Activated CD8-positive, alpha-beta T cell treated with anti-CD3 and anti-CD28 coated beads, Interleukin-2, amount 10 ng/mL, durations not matched to agents 7 days and 5 days (primary cell): ENCODE data around the gene IL20RA. TPM values are rescaled to one million over a fixed set of nuclear protein-coding genes. Genes with fewer than 3 reads are reported as not detected.

ENCODE experiments used
- ATAC-seq: fragments of 150-1000 bp; cut with Tn5 transposase; one replicate; pipeline ENCODE4 v1.10.0; 2021; ENCODE audit warnings: moderate library complexity
- CTCF ChIA-PET: fragments of 350-600 bp; sonication (Branson Sonifier 250); formaldehyde crosslinking; loops from one replicate; lab custom pipeline; 2021; ENCODE audit warnings: antibody characterized with exemption; lab: Charles Lee
- POLR2A ChIA-PET: fragments of 350-600 bp; sonication (Branson Sonifier 250); formaldehyde crosslinking; loops from one replicate; lab custom pipeline; 2021; ENCODE audit warnings: antibody characterized with exemption; lab: Charles Lee
- DNase-seq: peaks from one replicate; pipeline ENCODE4 v3.0.0-alpha.2; 2020
- H3K27ac Mint-ChIP-seq: one replicate; pipeline ENCODE4 v1.8.0; 2021; ENCODE audit warnings: mild to moderate bottlenecking, mixed read lengths
- H3K27me3 Mint-ChIP-seq: one replicate; pipeline ENCODE4 v1.8.0; 2021; ENCODE audit warnings: low read depth, mixed read lengths
- H3K36me3 Mint-ChIP-seq: one replicate; pipeline ENCODE4 v1.8.0; 2021; ENCODE audit warnings: low read depth, mixed read lengths
- H3K4me1 Mint-ChIP-seq: one replicate; pipeline ENCODE4 v1.8.0; 2021; ENCODE audit warnings: low read depth, mixed read lengths
- H3K4me3 Mint-ChIP-seq: one replicate; pipeline ENCODE4 v1.8.0; 2021; ENCODE audit warnings: mild to moderate bottlenecking, mixed read lengths
- H3K9me3 Mint-ChIP-seq: one replicate; pipeline ENCODE4 v1.8.0; 2022; ENCODE audit warnings: mixed read lengths; ENCODE audit not compliant: insufficient read depth
- total RNA-seq, 2 experiments: library from RNA; stranded (reverse); gene quantifications; one replicate each; pipeline ENCODE4 v1.2.3, GENCODE V29; 2021

Gene IL20RA
- total RNA-seq, 2 experiments from 2014 or later = not detected

DNA sequence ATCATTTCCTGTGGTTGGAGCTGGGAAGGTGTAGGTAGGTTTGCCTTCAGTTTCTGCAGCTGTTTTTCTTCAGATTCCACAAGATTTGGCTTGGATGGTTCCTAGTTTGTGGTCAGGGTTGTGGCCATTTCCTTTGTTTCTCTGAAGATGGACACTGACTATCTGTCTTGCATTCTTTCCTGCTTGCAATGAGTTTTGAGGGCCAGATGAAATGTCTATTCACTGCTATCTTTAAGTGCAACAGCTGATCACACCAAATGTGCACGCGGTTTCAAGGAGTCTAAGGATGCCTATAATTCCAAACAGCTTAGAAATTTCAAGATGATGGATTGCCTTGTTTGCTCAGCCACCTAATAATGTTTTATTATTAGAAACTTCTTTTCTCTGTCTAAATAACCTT lies 28.4 kb downstream of the IL20RA start:
- no peaks in the 10 kb centered on the region for H3K36me3 Mint-ChIP-seq
- no peak for DNase-seq
- H3K27ac Mint-ChIP-seq = no peak overlapping the region
- H3K4me3 Mint-ChIP-seq = no peak overlapping the region
- H3K4me1 Mint-ChIP-seq = no peaks in the 10 kb centered on the region
- ChIA-PET CTCF (no interaction called here), POLR2A (interaction anchor here (0.6 to 0.9 kb wide), 3 partner anchors 11 to 78 kb away, joined by 3 read pairs; no protein-coding TSS in a partner anchor)
- no peak for ATAC-seq
- H3K9me3 Mint-ChIP-seq = no peaks in the 10 kb centered on the region
- H3K27me3 Mint-ChIP-seq = peaks cover 57% of the 10 kb centered on the region

DNA sequence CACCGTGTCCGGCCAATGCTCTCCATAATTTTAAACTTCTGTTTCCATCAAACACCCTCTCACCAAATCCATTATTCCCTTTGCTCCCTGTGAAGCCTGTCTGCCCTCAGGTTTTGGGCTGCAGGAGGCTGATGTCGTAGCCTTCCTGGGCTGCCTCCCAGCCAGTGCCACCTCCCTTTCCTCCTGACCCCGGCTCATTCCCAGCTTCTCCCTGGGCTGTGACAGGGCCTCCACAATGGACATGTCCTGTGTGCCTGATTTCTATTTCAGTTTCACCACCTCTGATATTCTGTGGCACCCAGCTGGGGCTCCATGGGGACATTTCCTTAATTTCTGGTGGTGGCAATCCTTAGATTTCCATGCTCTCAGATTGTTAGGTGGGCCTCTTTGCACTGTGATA lies 28.8 kb downstream of the IL20RA start:
- Mint-ChIP-seq H3K27ac (no peak overlapping the region), H3K27me3 (peaks cover 58% of the 10 kb centered on the region), H3K9me3 (no peaks in the 10 kb centered on the region), H3K36me3 (no peaks in the 10 kb centered on the region), H3K4me1 (no peaks in the 10 kb centered on the region), H3K4me3 (no peak overlapping the region)
- ATAC-seq (no peak), DNase-seq (no peak)
- ChIA-PET POLR2A (interaction anchor here (0.6 to 0.9 kb wide), 2 partner anchors 11 to 15 kb away, joined by 3 read pairs; no protein-coding TSS in a partner anchor), CTCF (no interaction called here)

DNA sequence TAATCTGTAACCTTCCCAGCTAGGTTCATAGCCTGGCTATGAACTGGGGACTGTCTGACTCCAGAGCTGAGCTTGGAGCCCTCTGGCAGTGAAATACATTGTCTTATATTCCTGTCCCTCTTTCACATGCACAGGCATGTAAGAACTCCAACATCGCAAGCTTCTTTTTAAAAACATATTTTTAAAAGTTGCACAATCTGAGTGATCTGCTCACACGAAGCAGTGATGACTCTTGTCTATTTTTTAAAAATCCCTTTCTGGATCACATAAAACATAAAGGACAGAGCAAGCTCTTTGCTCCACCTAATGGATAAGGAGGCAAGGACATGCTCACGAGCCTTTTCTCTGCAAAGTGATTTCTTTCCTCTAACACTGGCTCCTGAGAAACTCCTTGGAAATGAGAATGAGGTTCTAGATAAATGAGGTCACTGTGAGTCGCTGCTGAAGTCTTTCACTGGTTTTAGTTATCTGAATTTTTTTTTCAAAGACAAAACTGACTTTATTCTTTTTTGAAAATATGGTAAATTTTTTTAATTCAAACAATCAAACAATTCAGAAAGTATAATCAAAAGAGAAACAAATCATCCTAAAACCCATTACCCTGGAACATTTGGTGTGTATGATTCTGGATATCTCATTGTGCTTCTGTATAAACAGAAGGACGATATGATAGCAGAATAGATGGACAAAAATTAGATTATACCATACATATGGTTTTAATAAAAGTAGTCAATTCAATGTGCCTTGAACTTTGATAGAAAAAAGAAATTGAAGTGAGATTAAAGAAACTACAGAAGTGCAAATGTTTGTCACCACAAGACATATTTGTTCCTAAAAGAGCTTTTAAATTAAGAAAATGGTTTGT lies 30.8 kb downstream of the IL20RA start:
- DNase-seq (no peak), ATAC-seq (no peak)
- ChIA-PET POLR2A (no interaction called here), CTCF (interaction anchor here (1.3 kb wide), 1 partner anchor 43 kb away, joined by 3 read pairs; no protein-coding TSS in a partner anchor)
- Mint-ChIP-seq H3K27ac (no peak overlapping the region), H3K4me1 (no peaks in the 10 kb centered on the region), H3K27me3 (peaks cover 62% of the 10 kb centered on the region), H3K9me3 (no peaks in the 10 kb centered on the region), H3K4me3 (no peak overlapping the region), H3K36me3 (no peaks in the 10 kb centered on the region)

DNA sequence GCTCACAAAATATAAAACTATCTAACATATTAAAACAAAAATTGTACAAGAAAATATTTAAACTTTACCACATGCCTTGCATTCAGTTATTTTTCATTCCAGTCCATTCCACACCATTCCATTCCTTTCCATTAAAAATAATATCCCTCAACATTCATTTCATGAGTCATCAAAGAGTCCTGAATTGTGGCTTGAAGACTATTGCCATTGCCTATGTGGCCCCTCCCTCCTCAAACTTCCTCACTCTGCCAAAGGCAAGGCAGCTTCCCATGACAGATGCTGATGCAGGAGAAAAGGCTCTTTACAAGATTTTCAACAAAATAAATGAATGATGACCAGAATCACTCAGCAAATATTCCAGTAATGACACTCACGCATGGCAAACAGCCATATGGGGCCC lies 31.7 kb downstream of the IL20RA start:
- ChIA-PET CTCF (interaction anchor here (0.7 kb wide), 1 partner anchor 939 kb away, joined by 3 read pairs; no protein-coding TSS in a partner anchor), POLR2A (no interaction called here)
- Mint-ChIP-seq H3K27me3 (peaks cover 59% of the 10 kb centered on the region), H3K27ac (no peak overlapping the region), H3K36me3 (no peaks in the 10 kb centered on the region), H3K4me1 (no peaks in the 10 kb centered on the region), H3K9me3 (no peaks in the 10 kb centered on the region), H3K4me3 (no peak overlapping the region)
- DNase-seq (no peak), ATAC-seq (no peak)

DNA sequence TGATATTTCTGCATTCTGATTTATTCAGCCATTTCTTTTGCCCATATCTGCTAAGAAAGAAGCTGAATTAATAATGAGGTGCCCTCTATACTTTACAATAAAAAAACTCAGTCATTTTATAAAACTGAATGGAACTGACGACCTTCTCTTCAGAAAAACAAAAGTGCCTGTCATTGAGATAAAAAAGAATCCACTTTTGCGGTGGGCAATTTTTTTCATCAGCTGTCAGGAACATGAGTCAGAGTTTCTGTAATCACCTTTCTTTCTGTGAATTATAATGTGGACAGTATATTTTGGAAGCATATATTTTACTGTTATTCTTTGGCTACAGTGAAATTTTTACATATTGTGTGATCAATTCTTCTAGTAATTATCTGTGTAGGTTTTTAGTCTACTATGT lies 33.4 kb downstream of the IL20RA start:
- no peak overlapping the region for H3K4me3 Mint-ChIP-seq

DNA sequence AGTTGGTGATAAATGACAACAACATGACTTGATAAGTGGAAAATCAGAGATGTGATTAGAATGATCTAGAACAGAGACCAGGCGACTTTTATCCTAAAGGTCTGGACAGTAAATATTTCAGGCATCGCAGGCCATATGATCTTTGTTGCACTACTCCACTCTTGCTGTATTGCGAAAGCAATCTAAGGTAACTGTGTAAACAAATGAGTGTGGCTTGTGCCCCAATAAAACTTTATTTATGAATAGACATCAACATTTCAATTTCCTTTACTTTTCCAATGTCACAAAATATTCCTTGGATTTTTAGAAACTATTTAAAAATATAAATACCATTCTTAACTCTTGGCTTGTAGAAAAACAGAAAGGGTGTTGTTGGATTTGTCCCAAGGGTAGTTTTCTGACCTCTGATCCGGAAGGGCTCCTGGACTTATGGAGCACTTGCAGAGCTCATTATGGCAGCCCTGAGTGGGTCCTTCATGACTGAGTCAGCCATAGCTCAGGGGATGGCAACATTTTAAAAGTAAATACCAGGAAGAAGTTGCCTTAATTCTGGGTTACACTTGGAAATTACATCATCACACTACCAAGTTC lies 34.5 kb downstream of the IL20RA start:
- no peak overlapping the region for H3K27ac Mint-ChIP-seq
- DNase-seq (no peak), ATAC-seq (no peak)
- no peaks in the 10 kb centered on the region for H3K4me1 Mint-ChIP-seq
- no peak overlapping the region for H3K4me3 Mint-ChIP-seq
- CTCF ChIA-PET = no interaction called here
- POLR2A ChIA-PET = no interaction called here
- H3K36me3 Mint-ChIP-seq = no peaks in the 10 kb centered on the region
- H3K9me3 Mint-ChIP-seq = no peaks in the 10 kb centered on the region
- H3K27me3 Mint-ChIP-seq = peaks cover 47% of the 10 kb centered on the region

More for the DNA sequence above, 33.4 kb downstream of the IL20RA start:
- ChIA-PET POLR2A (no interaction called here), CTCF (no interaction called here)
- H3K36me3 Mint-ChIP-seq = no peaks in the 10 kb centered on the region
- no peak overlapping the region for H3K27ac Mint-ChIP-seq
- ATAC-seq (no peak), DNase-seq (no peak)
- no peaks in the 10 kb centered on the region for H3K4me1 Mint-ChIP-seq
- H3K27me3 Mint-ChIP-seq = peaks cover 59% of the 10 kb centered on the region
- H3K9me3 Mint-ChIP-seq = no peaks in the 10 kb centered on the region

DNA sequence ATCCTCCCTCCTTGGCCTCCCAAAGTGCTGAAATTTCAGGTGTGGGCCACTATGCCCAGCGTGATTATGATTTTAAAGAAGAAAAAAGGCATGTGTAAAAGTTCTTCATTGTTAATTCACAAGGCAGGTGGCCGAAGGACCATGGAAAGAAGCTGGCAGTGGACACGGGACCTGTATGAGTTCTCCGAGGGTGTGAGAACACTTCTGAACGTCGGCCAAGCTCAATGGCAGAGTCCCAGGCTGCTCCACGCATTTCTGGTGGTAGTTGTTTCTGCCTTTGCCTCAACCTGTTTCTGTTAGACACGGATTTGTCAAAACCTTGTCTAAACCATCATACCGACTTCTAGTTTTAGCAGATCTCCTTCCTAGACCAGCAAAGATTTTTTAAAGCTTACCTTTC lies 36.6 kb downstream of the IL20RA start:
- H3K4me1 Mint-ChIP-seq = no peaks in the 10 kb centered on the region
- ATAC-seq (no peak), DNase-seq (no peak)
- no peaks in the 10 kb centered on the region for H3K9me3 Mint-ChIP-seq
- peaks cover 47% of the 10 kb centered on the region for H3K27me3 Mint-ChIP-seq
- POLR2A ChIA-PET = no interaction called here
- CTCF ChIA-PET = no interaction called here
- no peak overlapping the region for H3K4me3 Mint-ChIP-seq
- H3K36me3 Mint-ChIP-seq = no peaks in the 10 kb centered on the region
- H3K27ac Mint-ChIP-seq = no peak overlapping the region

DNA sequence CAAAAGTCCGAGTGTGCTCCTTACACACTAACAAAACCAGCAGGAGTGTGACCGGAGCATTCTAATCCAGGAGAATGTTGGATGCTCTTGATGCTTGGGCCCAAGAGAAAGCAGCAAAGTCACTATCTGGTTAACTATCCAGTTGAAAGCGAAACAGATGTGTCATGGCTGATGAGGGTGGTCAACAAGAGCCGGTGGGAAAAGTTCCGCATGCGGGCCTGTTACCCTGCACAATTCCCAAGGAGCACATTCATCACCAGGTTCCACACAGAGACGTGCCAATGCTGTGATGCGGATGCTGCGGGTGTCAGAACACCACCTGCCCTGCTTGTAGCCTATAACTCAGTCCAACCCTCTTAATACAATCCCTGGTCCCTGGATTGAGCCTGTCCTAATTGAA lies 38.7 kb downstream of the IL20RA start:
- ATAC-seq (no peak), DNase-seq (no peak)
- no peak overlapping the region for H3K4me3 Mint-ChIP-seq
- POLR2A ChIA-PET = no interaction called here
- CTCF ChIA-PET = no interaction called here
- H3K9me3 Mint-ChIP-seq = no peaks in the 10 kb centered on the region
- no peaks in the 10 kb centered on the region for H3K4me1 Mint-ChIP-seq
- peaks cover 48% of the 10 kb centered on the region for H3K27me3 Mint-ChIP-seq
- no peaks in the 10 kb centered on the region for H3K36me3 Mint-ChIP-seq
- H3K27ac Mint-ChIP-seq = no peak overlapping the region

DNA sequence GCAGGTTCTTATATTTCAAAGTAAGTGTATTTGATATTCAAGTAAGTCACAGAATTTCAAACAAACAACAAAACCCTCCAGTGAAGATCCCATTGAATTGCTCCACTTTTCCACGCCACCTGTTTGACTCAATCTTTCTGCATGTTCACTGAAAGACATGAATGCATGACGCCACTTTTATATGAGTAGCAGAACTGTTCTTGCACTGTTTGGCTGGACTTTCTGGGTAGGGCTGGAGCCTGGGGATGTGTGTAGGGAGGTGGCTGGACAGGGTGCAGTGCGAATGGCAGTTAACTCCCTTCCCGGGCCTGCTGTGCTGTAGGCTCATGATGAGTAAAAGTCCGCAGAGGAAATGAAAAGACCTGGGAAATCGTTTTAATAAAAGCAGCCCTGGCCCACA lies 39.7 kb downstream of the IL20RA start:
- no peaks in the 10 kb centered on the region for H3K36me3 Mint-ChIP-seq
- ATAC-seq (no peak), DNase-seq (no peak)
- CTCF ChIA-PET = no interaction called here
- no peak overlapping the region for H3K4me3 Mint-ChIP-seq
- H3K9me3 Mint-ChIP-seq = no peaks in the 10 kb centered on the region
- POLR2A ChIA-PET = no interaction called here
- no peaks in the 10 kb centered on the region for H3K4me1 Mint-ChIP-seq
- peaks cover 46% of the 10 kb centered on the region for H3K27me3 Mint-ChIP-seq
- no peak overlapping the region for H3K27ac Mint-ChIP-seq

DNA sequence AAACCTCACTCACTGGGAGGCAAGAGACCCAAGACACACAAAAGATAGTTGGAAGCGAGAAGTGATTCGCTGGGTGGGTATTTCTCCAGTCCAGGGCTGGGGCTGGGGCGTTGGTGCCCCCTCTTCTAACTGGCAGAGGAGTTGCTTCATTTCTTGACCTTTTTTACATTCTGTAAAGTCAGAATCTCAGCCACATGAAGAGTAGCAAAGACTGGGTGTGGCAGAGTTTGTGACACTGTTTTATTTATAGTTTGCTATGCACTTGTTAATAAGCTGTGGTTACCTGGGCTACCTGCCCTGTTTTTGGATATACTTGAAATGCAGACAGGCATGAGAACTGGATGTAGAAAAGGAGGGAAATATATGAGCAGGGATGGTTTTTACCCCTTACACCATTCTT lies 42.3 kb downstream of the IL20RA start:
- no peak for DNase-seq
- Mint-ChIP-seq H3K4me1 (no peaks in the 10 kb centered on the region), H3K9me3 (no peaks in the 10 kb centered on the region), H3K36me3 (no peaks in the 10 kb centered on the region), H3K27ac (no peak overlapping the region), H3K4me3 (no peak overlapping the region), H3K27me3 (peaks cover 50% of the 10 kb centered on the region)
- ATAC-seq = no peak
- POLR2A ChIA-PET = no interaction called here
- CTCF ChIA-PET = no interaction called here

DNA sequence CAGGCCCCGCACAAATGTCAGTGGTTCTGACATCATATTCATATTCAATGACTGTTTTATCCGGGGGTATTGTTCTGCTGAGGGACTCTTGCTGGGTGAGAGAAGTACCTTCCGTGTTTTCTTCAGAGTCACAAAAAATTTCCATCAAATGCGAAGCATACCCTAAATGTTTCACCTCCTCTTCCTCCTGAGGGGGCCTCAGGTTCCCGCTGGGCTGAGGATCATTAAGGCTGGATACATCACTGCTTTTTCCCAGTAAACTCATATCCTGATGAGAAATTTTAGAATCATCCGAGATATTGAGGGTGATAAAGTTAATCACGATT lies 42.8 kb downstream of the IL20RA start:
- H3K27me3 Mint-ChIP-seq = peaks cover 46% of the 10 kb centered on the region
- DNase-seq = no peak
- ChIA-PET POLR2A (no interaction called here), CTCF (no interaction called here)
- H3K9me3 Mint-ChIP-seq = no peaks in the 10 kb centered on the region
- no peak overlapping the region for H3K4me3 Mint-ChIP-seq
- H3K36me3 Mint-ChIP-seq = no peaks in the 10 kb centered on the region
- no peak overlapping the region for H3K27ac Mint-ChIP-seq
- no peaks in the 10 kb centered on the region for H3K4me1 Mint-ChIP-seq
- no peak for ATAC-seq

DNA sequence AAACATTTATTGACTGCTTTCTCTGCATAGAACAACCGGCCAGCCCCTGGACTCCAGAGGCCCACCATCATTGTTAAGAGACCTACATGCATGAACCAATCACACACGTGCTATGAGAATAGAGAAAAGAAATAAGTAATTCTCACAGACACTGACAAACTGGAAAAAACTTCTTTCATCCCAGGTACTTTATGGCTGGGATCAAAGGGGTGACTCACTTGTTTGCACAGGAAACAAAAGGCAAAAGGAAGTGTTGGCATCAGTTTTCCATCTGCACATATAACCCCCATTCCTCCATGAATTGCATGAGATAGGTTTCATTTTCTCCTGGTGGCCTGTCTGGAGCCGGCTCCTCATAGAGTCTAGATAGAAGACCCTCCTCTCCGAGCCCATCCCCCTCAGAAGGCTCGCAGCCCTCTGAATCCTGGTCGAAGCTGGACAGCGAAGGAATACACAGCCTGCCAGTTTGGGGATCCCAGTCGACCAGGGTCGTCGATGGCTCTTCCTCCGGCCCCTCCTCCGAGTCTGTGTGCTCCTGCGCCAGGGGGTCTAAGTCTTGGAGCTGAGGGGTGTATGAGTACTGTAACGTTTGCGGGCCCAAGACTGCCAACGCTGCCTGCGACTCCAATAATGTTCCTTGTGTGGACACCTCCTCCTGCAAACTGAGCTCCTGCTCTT lies 43.3 kb downstream of the IL20RA start:
- Mint-ChIP-seq H3K9me3 (no peaks in the 10 kb centered on the region), H3K27ac (no peak overlapping the region), H3K4me3 (no peak overlapping the region), H3K27me3 (peaks cover 50% of the 10 kb centered on the region), H3K36me3 (no peaks in the 10 kb centered on the region), H3K4me1 (no peaks in the 10 kb centered on the region)
- ChIA-PET CTCF (no interaction called here), POLR2A (no interaction called here)
- DNase-seq = no peak
- ATAC-seq = no peak
